PC-3 (cell line): Measurements from ENCODE around the gene MBD3L2B. TPM values are rescaled to one million over a fixed set of nuclear protein-coding genes. Genes with fewer than 3 reads are reported as not detected.

Experiments used
- ATAC-seq: fragments of 200-7000 bp; cut with Tn5 transposase; 2 replicates; pipeline ENCODE4 v1.9.1; 2020; ENCODE audit warnings: mild to moderate bottlenecking, moderate library complexity
- BruUV-seq: library from RNA; stranded (reverse); fragments of 400-500 nt; replicated peaks from 2 replicates; lab custom pipeline; 2021; lab: Mats Ljungman, UMichigan
- CTCF ChIA-PET: fragments of 300-600 bp; sonication (Branson Sonifier 250); formaldehyde crosslinking; loops from one replicate; lab custom pipeline; 2022; ENCODE audit warnings: antibody characterized with exemption; lab: Charles Lee
- POLR2A ChIA-PET: fragments of 300-600 bp; sonication (Branson Sonifier 250); formaldehyde crosslinking; loops from one replicate; lab custom pipeline; 2022; ENCODE audit warnings: antibody characterized with exemption; ENCODE audit not compliant: unreplicated experiment; lab: Charles Lee
- DNase-seq: peaks from one replicate; pipeline ENCODE4 v3.0.0-alpha.2; 2015
- H2AFZ ChIP-seq: fragments of 300-600 bp; sonication (generic); 2 replicates; pipeline ENCODE4 v1.6.0; 2016; ENCODE audit warnings: antibody characterized with exemption, low read length
- H3F3A ChIP-seq: fragments of 300-600 bp; sonication (generic); one replicate; pipeline ENCODE4 v1.6.0; 2017; ENCODE audit warnings: antibody characterized with exemption, low read length, control low read depth, mild to moderate bottlenecking; ENCODE audit not compliant: unreplicated experiment
- H3K27ac ChIP-seq: fragments of 300-600 bp; sonication (generic); 2 replicates; pipeline ENCODE4 v1.5.1; 2016; ENCODE audit warnings: mild to moderate bottlenecking, low read length
- H3K27me3 ChIP-seq: fragments of 300-600 bp; sonication (generic); 2 replicates; pipeline ENCODE4 v1.6.1; 2016; ENCODE audit warnings: low read length, mixed read lengths
- H3K36me3 ChIP-seq: fragments of 300-600 bp; sonication (generic); 2 replicates; pipeline ENCODE4 v1.6.1; 2016; ENCODE audit warnings: low read depth, mixed run types, low read length, mixed read lengths
- H3K4me1 ChIP-seq: fragments of 300-600 bp; sonication (generic); 2 replicates; pipeline ENCODE4 v1.5.1; 2016; ENCODE audit warnings: low read length; ENCODE audit not compliant: insufficient read depth
- H3K4me2 ChIP-seq: fragments of 300-600 bp; sonication (generic); 2 replicates; pipeline ENCODE4 v1.6.0; 2016; ENCODE audit warnings: low read length
- H3K4me3 ChIP-seq: fragments of 300-600 bp; sonication (generic); 2 replicates; pipeline ENCODE4 v1.5.1; 2016; ENCODE audit warnings: mild to moderate bottlenecking, low read length, mixed read lengths
- H3K79me2 ChIP-seq: fragments of 300-600 bp; sonication (generic); 2 replicates; pipeline ENCODE4 v1.6.1; 2017; ENCODE audit warnings: low read length, mixed read lengths
- H3K9ac ChIP-seq: fragments of 300-600 bp; sonication (generic); 2 replicates; pipeline ENCODE4 v1.6.0; 2016; ENCODE audit warnings: mild to moderate bottlenecking, low read length
- H3K9me2 ChIP-seq: fragments of 300-600 bp; sonication (generic); replicated peaks from 2 replicates; pipeline ENCODE4 v1.6.1; 2016; ENCODE audit warnings: mixed run types, low read length, mixed read lengths
- H3K9me3 ChIP-seq: fragments of 300-600 bp; sonication (generic); 2 replicates; pipeline ENCODE4 v1.6.1; 2016; ENCODE audit warnings: low read length, mixed read lengths
- H4K20me1 ChIP-seq: fragments of 300-600 bp; sonication (generic); 2 replicates; pipeline ENCODE4 v1.6.1; 2016; ENCODE audit warnings: low read length, mixed read lengths
- CTCF ChIP-seq: fragments of 300-600 bp; sonication (generic); conservative IDR thresholded peaks from 2 replicates; pipeline ENCODE4 v1.5.1; 2017; ENCODE audit warnings: antibody characterized with exemption, low read depth, mild to moderate bottlenecking, low read length
- EZH2 ChIP-seq: fragments of 300-600 bp; sonication (generic); IDR thresholded peaks from one replicate; pipeline ENCODE4 v1.6.1; 2017; ENCODE audit warnings: antibody characterized with exemption, mild to moderate bottlenecking, low read length; ENCODE audit not compliant: unreplicated experiment
- EZH2phosphoT487 ChIP-seq: fragments of 300-600 bp; sonication (generic); IDR thresholded peaks from 2 replicates; pipeline ENCODE4 v1.6.1; 2018; ENCODE audit warnings: mild to moderate bottlenecking, antibody characterized with exemption, low read length, borderline replicate concordance
- intact Hi-C: fragments of 100-400 bp; cut with micrococcal nuclease; formaldehyde crosslinking; loops from 2 replicates; pipeline ENCODE4 v1.9.0; 2023
- total RNA-seq: library from RNA; depleted of rRNA; stranded (reverse); fragments of >200 nt; gene quantifications from 2 replicates; pipeline ENCODE4 v1.2.3, GENCODE V29; 2014

MBD3L2B gene
- total RNA-seq, 1 experiment from 2014 or later, result not detected

GRCh38 chr19:6976197-6976596 lies 45.0 kb downstream of the MBD3L2B start:
- Histone ChIP-seq H3K79me2 (no peaks in the 10 kb centered on the region), H3K27ac (no peak overlapping the region), H3K27me3 (peaks cover 51% of the 10 kb centered on the region), H3K9me2 (no peaks in the 10 kb centered on the region), H3K4me3 (no peak overlapping the region), H4K20me1 (no peaks in the 10 kb centered on the region), H3K36me3 (no peaks in the 10 kb centered on the region), H3K4me1 (no peaks in the 10 kb centered on the region), H2AFZ (no peak overlapping the region), H3K9ac (no peak overlapping the region), H3K4me2 (no peak overlapping the region), H3F3A (no peaks in the 10 kb centered on the region), H3K9me3 (peaks cover 16% of the 10 kb centered on the region; the same call in 1 of the 2 replicates)
- CTCF ChIA-PET, result no interaction called here
- POLR2A ChIA-PET, result no interaction called here
- no peak for DNase-seq
- intact Hi-C loops, result no loop called here
- no peak for ATAC-seq
- no TSS peak for BruUV-seq
- TF ChIP-seq CTCF (no peak), EZH2phosphoT487 (no peak), EZH2 (no peak)

GRCh38 chr19:6971366-6971765 lies 49.9 kb downstream of the MBD3L2B start:
- H3K9me2 ChIP-seq, result no peaks in the 10 kb centered on the region
- H4K20me1 ChIP-seq, result no peaks in the 10 kb centered on the region
- no peaks in the 10 kb centered on the region for H3F3A ChIP-seq
- H3K9me3 ChIP-seq, result no peaks in the 10 kb centered on the region
- ChIA-PET CTCF (no interaction called here), POLR2A (no interaction called here)
- H3K36me3 ChIP-seq, result no peaks in the 10 kb centered on the region
- H3K79me2 ChIP-seq, result no peaks in the 10 kb centered on the region
- DNase-seq (peak; percentile 66), ATAC-seq (peak; percentile 42)
- H3K9ac ChIP-seq, result no peak overlapping the region
- H3K4me3 ChIP-seq, result no peak overlapping the region
- no peak overlapping the region for H3K27ac ChIP-seq
- no peak overlapping the region for H2AFZ ChIP-seq
- no TSS peak for BruUV-seq
- intact Hi-C loops, result no loop called here
- no peak for TF ChIP-seq EZH2
- TF ChIP-seq EZH2phosphoT487, result no peak
- peaks cover 41% of the 10 kb centered on the region for H3K27me3 ChIP-seq
- H3K4me2 ChIP-seq, result no peak overlapping the region
- H3K4me1 ChIP-seq, result no peaks in the 10 kb centered on the region

GRCh38 chr19:6970443-6970842 lies 50.8 kb downstream of the MBD3L2B start:
- DNase-seq (no peak), ATAC-seq (no peak)
- BruUV-seq, result no TSS peak
- TF ChIP-seq EZH2 (no peak), CTCF (no peak), EZH2phosphoT487 (no peak)
- intact Hi-C loops, result no loop called here
- no peaks in the 10 kb centered on the region for H3K79me2 ChIP-seq
- H3F3A ChIP-seq, result no peaks in the 10 kb centered on the region
- ChIA-PET POLR2A (no interaction called here), CTCF (no interaction called here)
- no peaks in the 10 kb centered on the region for H3K4me1 ChIP-seq
- H2AFZ ChIP-seq, result no peak overlapping the region
- H4K20me1 ChIP-seq, result no peaks in the 10 kb centered on the region
- H3K9me3 ChIP-seq, result no peaks in the 10 kb centered on the region
- no peak overlapping the region for H3K4me3 ChIP-seq
- no peaks in the 10 kb centered on the region for H3K36me3 ChIP-seq
- no peak overlapping the region for H3K4me2 ChIP-seq
- H3K27me3 ChIP-seq, result peaks cover 36% of the 10 kb centered on the region
- H3K9ac ChIP-seq, result no peak overlapping the region
- H3K27ac ChIP-seq, result no peak overlapping the region
- H3K9me2 ChIP-seq, result no peaks in the 10 kb centered on the region
